Spleen (tissue), 11 donors: Measurements from ENCODE around the gene KAT6B. TPM values are rescaled to one million over a fixed set of nuclear protein-coding genes. Genes with fewer than 3 reads are reported as not detected.

Experiments
- DNase-seq: peaks from one replicate; pipeline ENCODE4 v3.0.0-alpha.2; 2020
- H3K27ac ChIP-seq, 8 donors: fragments of 200-600 bp; sonication (generic) in 7 of 8; 1 replicate in 4 of 8; 2 replicates in 4 of 8; pipeline versions ENCODE4 v1.5.0 to v1.8.0; 2016 to 2021; ENCODE audit warnings: inconsistent platforms in 4 of 8, mild to moderate bottlenecking in 4 of 8, moderate library complexity in 1 of 8
- H3K27me3 ChIP-seq, 7 donors: fragments of 200-600 bp; sonication (generic) in 6 of 7; replicated peaks in 1 of 7; 1 replicate in 4 of 7; 2 replicates in 3 of 7; pipeline versions ENCODE4 v1.5.0 to v1.8.0; 2016 to 2021; ENCODE audit warnings: inconsistent platforms in 3 of 7, mild to moderate bottlenecking in 1 of 7
- H3K36me3 ChIP-seq, 6 donors: fragments of 200-600 bp; sonication (generic) in 5 of 6; 1 replicate in 4 of 6; 2 replicates in 2 of 6; pipeline versions ENCODE4 v1.5.0 to v1.8.0; 2016 to 2021; ENCODE audit warnings: inconsistent platforms in 2 of 6
- H3K4me1 ChIP-seq, 6 donors: fragments of 200-600 bp; sonication (generic) in 5 of 6; 1 replicate in 3 of 6; 2 replicates in 3 of 6; pipeline versions ENCODE4 v1.5.0 to v1.8.0; 2016 to 2021; ENCODE audit warnings: inconsistent platforms in 3 of 6
- H3K4me3 ChIP-seq, 8 donors: fragments of 200-600 bp; sonication (generic) in 7 of 8; 1 replicate in 4 of 8; 2 replicates in 4 of 8; pipeline versions ENCODE4 v1.5.0 to v1.8.0; 2016 to 2021; ENCODE audit warnings: inconsistent platforms in 4 of 8, mild to moderate bottlenecking in 4 of 8, moderate library complexity in 2 of 8
- H3K9me3 ChIP-seq, 8 donors: fragments of 200-600 bp; sonication (generic) in 7 of 8; 1 replicate in 4 of 8; 2 replicates in 4 of 8; pipeline versions ENCODE4 v1.5.0 to v1.8.0; 2016 to 2021; ENCODE audit warnings: inconsistent platforms in 4 of 8
- POLR2A ChIP-seq, 3 donors: fragments of 450-650 bp; IDR thresholded peaks; one replicate each; pipeline ENCODE4 v1.5.1; 2017; ENCODE audit warnings: antibody characterized with exemption in 3 of 3, mild to moderate bottlenecking in 1 of 3
- POLR2AphosphoS5 ChIP-seq, 3 donors: sonication (generic); formaldehyde crosslinking; IDR thresholded peaks; one replicate each; pipeline ENCODE4 v1.5.1; 2017; ENCODE audit warnings: antibody characterized with exemption in 3 of 3
- WGBS, 5 donors: extraction: QIAGEN DNeasy Blood & Tissue Kit in 3 of 5; methylation state at CpG; one replicate each; pipeline versions ENCODE4 v1.1.5 to v1.1.7; 2013 to 2018; 5-methylcytosine and 5-hydroxymethylcytosine counted together
- intact Hi-C: fragments of 100-400 bp; cut with DNase I; formaldehyde crosslinking; loops from one replicate; pipeline ENCODE4 v1.15.0; 2023; ENCODE audit warnings: low total_unique reads
- polyA plus RNA-seq, 3 donors: library from polyadenylated mRNA; stranded (reverse); fragments of 200-250 nt; gene quantifications; one replicate each; pipeline ENCODE4 v1.2.1, GENCODE V29; 2013
- total RNA-seq, 7 donors: library from RNA; depleted of rRNA in 3 of 7; stranded (reverse); fragments of >200 nt in 3 of 7; fragmentation: NEBNext Ultra II Directional in 4 of 7; extraction: Animal tissue kit (Norgen Biotek cat#: 25700) in 4 of 7; gene quantifications; one replicate each; pipeline versions ENCODE4 v1.1.0 to v1.2.1, GENCODE V29; 2016 to 2021
- TF ChIP-seq, protein P1 (sequence below), 11 experiments: fragments of 200-600 bp in 7 of 11; fragments of 450-650 bp in 4 of 11; sonication (generic) in 4 of 11; IDR thresholded peaks in 8 of 11; conservative IDR thresholded peaks in 3 of 11; 1 replicate in 7 of 11; 2 replicates in 4 of 11; pipeline versions ENCODE4 v1.4.0 to v1.8.0; 2016 to 2021; ENCODE audit warnings: antibody characterized with exemption in 11 of 11, inconsistent platforms in 4 of 11, mild to moderate bottlenecking in 1 of 11
- donor health status: healthy with polysubstance abuse.
- donor health status: DM: no; HTN: no; CAD: no; lungs with moderate emphysema.
- donor health status: DM: no; HTN: no; CAD: no.
- donor health status: Bipolar disorder and iron deficiency.
- donor health status: healthy.
- donor health status: DM: no; HTN: no; CAD: no.
- donor health status: DM: yes; HTN: yes; CAD: no.

Gene KAT6B
- total and polyA plus RNA-seq, 10 donors, result 2.9 to 61.0 (median 46.0) TPM

DNA sequence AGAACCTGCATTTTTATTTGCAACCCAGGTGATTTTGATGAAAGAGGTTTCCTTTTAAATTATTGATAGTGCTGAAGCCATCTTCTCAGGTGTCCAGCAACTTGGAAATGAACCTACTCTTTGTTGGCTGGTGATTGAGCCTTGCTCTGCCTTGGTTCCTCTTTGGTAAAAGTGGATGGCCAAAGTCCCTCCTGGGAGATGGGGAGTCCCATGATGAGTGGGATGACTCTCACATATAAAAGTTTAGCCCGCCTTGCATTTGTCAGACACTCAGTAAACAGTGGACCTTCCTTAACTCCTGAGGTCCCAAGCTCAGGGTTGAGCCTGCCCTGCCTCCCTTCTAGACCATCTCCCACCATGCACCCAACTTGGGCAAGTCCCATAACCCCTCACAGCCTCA, 28.9 kb upstream of the KAT6B start:
- no peak for TF ChIP-seq POLR2AphosphoS5 (IDR thresholded peaks at IDR 0.05)
- TF ChIP-seq POLR2A (IDR thresholded peaks at IDR 0.05), result no peak
- TF ChIP-seq, protein P1, sequence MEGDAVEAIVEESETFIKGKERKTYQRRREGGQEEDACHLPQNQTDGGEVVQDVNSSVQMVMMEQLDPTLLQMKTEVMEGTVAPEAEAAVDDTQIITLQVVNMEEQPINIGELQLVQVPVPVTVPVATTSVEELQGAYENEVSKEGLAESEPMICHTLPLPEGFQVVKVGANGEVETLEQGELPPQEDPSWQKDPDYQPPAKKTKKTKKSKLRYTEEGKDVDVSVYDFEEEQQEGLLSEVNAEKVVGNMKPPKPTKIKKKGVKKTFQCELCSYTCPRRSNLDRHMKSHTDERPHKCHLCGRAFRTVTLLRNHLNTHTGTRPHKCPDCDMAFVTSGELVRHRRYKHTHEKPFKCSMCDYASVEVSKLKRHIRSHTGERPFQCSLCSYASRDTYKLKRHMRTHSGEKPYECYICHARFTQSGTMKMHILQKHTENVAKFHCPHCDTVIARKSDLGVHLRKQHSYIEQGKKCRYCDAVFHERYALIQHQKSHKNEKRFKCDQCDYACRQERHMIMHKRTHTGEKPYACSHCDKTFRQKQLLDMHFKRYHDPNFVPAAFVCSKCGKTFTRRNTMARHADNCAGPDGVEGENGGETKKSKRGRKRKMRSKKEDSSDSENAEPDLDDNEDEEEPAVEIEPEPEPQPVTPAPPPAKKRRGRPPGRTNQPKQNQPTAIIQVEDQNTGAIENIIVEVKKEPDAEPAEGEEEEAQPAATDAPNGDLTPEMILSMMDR (IDR thresholded peaks at IDR 0.05 in 8 of 11, conservative IDR thresholded peaks at IDR 0.05 in 3 of 11), result no peak
- no peak overlapping the region for H3K4me3 ChIP-seq
- WGBS, 5 donors, result 78 to 89% (median 81%) methylated on average over 1 of the region's 1 CpG
- no peaks in the 10 kb centered on the region for H3K36me3 ChIP-seq
- no peak for DNase-seq
- no peaks in the 10 kb centered on the region for H3K27me3 ChIP-seq
- H3K4me1 ChIP-seq, result peaks cover 0 to 18% (median 5%) of the 10 kb centered on the region in 6 donors
- intact Hi-C loops, result no loop called here
- no peaks in the 10 kb centered on the region for H3K9me3 ChIP-seq
- no peak overlapping the region for H3K27ac ChIP-seq

DNA sequence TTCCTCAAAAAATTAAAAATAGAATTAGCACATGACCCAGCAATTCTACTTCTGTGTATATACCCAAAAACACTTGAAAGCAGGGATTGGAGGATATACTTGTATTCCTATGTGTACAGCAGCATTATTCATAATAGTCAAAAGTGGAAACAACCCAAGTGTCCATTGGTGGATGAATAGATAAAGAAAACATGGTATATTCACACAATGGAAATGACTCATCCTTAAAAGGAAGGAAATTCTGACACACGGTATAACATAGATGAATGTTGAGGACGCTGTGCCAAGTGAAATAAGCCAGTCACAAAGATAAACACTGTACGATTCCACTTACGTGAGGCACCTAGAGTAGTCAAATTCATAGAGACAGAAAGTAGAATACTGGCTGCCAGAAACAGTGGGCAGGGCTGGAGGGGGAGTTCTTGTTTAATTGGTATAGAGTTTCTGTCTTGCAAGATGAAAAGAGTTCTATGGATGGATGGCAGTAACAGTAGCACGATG, 26.6 kb upstream of the KAT6B start:
- Histone ChIP-seq H3K27me3 (no peaks in the 10 kb centered on the region), H3K9me3 (no peaks in the 10 kb centered on the region), H3K27ac (no peak overlapping the region), H3K36me3 (no peaks in the 10 kb centered on the region), H3K4me3 (no peak overlapping the region), H3K4me1 (peaks cover 0 to 18% (median 5%) of the 10 kb centered on the region in 6 donors)
- no peak for DNase-seq
- intact Hi-C loops, result no loop called here
- TF ChIP-seq POLR2A (IDR thresholded peaks at IDR 0.05) (no peak), POLR2AphosphoS5 (IDR thresholded peaks at IDR 0.05) (no peak)
- TF ChIP-seq, protein P1 (IDR thresholded peaks at IDR 0.05 in 8 of 11, conservative IDR thresholded peaks at IDR 0.05 in 3 of 11), result no peak
- WGBS, 5 donors, result 36 to 49% (median 43%) methylated on average over 5 of the region's 5 CpGs

DNA sequence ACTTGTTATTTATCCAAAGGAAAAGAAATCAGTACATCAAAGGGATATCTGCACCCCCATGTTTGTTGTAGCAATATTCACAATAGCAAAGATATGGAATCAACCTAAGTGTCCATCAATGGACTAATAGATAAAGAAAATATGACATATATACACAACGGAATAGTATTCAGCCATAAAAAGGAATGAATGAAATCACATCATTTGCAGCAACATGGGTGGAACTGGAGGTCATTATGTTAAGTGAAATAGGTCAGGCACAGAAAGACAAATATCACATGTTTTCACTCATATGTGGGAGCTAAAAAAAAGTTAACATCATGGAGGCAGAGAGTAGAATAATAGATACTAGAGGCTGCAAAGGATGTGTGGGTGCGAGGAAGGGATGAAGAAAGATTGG, 25.0 kb upstream of the KAT6B start:
- 91 to 98% (median 97%) methylated on average over 2 of the region's 2 CpGs for WGBS, 5 donors
- Histone ChIP-seq H3K36me3 (no peaks in the 10 kb centered on the region), H3K9me3 (no peaks in the 10 kb centered on the region), H3K4me3 (no peak overlapping the region), H3K4me1 (peaks cover 0 to 3% (median under 1%) of the 10 kb centered on the region in 6 donors), H3K27ac (no peak overlapping the region), H3K27me3 (no peaks in the 10 kb centered on the region)
- intact Hi-C loops, result no loop called here
- DNase-seq, result no peak
- TF ChIP-seq POLR2A (IDR thresholded peaks at IDR 0.05) (no peak), POLR2AphosphoS5 (IDR thresholded peaks at IDR 0.05) (no peak)
- TF ChIP-seq, protein P1 (IDR thresholded peaks at IDR 0.05 in 8 of 11, conservative IDR thresholded peaks at IDR 0.05 in 3 of 11), result no peak

DNA sequence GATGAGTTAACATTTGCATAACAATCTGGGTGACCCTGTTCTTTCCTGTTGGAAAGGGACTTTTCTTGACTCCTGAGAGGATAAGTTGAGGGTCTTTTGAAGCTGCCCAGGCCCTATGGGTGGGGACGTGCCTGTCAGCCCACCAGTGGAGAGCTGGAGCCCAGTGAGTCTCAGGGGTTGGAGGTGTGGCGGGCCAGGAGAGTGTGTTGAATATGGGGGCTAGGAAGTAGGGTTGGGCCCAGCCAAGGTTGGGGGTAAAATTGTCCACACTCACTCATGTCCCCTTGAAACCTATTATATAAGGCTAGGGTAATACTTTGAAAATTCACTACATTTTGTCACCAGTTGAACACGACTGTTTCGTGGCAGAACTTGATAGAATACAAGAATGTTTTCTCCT, 17.9 kb upstream of the KAT6B start:
- no peak for DNase-seq
- intact Hi-C loops, result no loop called here
- Histone ChIP-seq H3K4me3 (no peak overlapping the region), H3K4me1 (no peaks in the 10 kb centered on the region), H3K27me3 (no peaks in the 10 kb centered on the region), H3K9me3 (peaks cover 0 to 4% (median 0%) of the 10 kb centered on the region in 8 donors), H3K36me3 (no peaks in the 10 kb centered on the region), H3K27ac (no peak overlapping the region)
- TF ChIP-seq, protein P1 (IDR thresholded peaks at IDR 0.05 in 8 of 11, conservative IDR thresholded peaks at IDR 0.05 in 3 of 11), result no peak
- no peak for TF ChIP-seq POLR2A (IDR thresholded peaks at IDR 0.05)
- TF ChIP-seq POLR2AphosphoS5 (IDR thresholded peaks at IDR 0.05), result no peak
- WGBS, 5 donors, result 94 to 97% (median 94%) methylated on average over 4 of the region's 4 CpGs
